HG03521 (cell line): Measurements from ENCODE around the gene ZNF280A.

Experiments used
- ATAC-seq: cut with Tn5 transposase; IDR thresholded peaks from one replicate; pipeline ENCODE4 v1.9.1; 2021; ENCODE audit warnings: mild to moderate bottlenecking, moderate library complexity; ENCODE audit not compliant: unreplicated experiment

ZNF280A gene

GRCh38 chr22:22520020-22520656 is at the start of gene ZNF280A:
Gene ZNF280A, minus strand, starts transcription at chr22:22520270. Its CDS starts 4,640 bp downstream, at chr22:22515630.
- no peak for ATAC-seq

GRCh38 chr22:22569218-22569617 is 49.1 kb upstream of the ZNF280A start:
- no peak for ATAC-seq

GRCh38 chr22:22565981-22566380 is 45.9 kb upstream of the ZNF280A start:
- no peak for ATAC-seq

GRCh38 chr22:22558972-22559603 is 39.0 kb upstream of the ZNF280A start, which contains the start of gene PRAME:
Gene PRAME, minus strand, starts transcription at chr22:22559265. Its CDS starts 2,433 bp downstream, at chr22:22556832.
- no peak for ATAC-seq

- no peak for ATAC-seq
Measured at GRCh38 chr22:22558071-22558971, 38.3 kb upstream of the ZNF280A start.

- ATAC-seq, result no peak
Measured at GRCh38 chr22:22556995-22557925, 37.2 kb upstream of the ZNF280A start.

GRCh38 chr22:22556578-22556977 is 36.5 kb upstream of the ZNF280A start:
- ATAC-seq, result no peak

- no peak for ATAC-seq
Measured at GRCh38 chr22:22555596-22555995, 35.5 kb upstream of the ZNF280A start.

GRCh38 chr22:22554587-22555284 is 34.7 kb upstream of the ZNF280A start:
- ATAC-seq, result no peak

- no peak for ATAC-seq
Measured at GRCh38 chr22:22553735-22554586, 33.9 kb upstream of the ZNF280A start.

- ATAC-seq, result no peak
Measured at GRCh38 chr22:22553141-22553540, 33.1 kb upstream of the ZNF280A start.

- no peak for ATAC-seq
Measured at GRCh38 chr22:22552630-22553029, 32.6 kb upstream of the ZNF280A start.

GRCh38 chr22:22550789-22551434 is 30.8 kb upstream of the ZNF280A start:
- no peak for ATAC-seq

GRCh38 chr22:22548910-22549309 is 28.8 kb upstream of the ZNF280A start:
- ATAC-seq, result no peak

GRCh38 chr22:22548317-22548716 is 28.2 kb upstream of the ZNF280A start:
- no peak for ATAC-seq

GRCh38 chr22:22547692-22548300 is 27.7 kb upstream of the ZNF280A start:
- no peak for ATAC-seq

- ATAC-seq, result no peak
Measured at GRCh38 chr22:22547226-22547625, 27.2 kb upstream of the ZNF280A start.

GRCh38 chr22:22546490-22546889 is 26.4 kb upstream of the ZNF280A start:
- no peak for ATAC-seq
